ENCODE measurements around the gene KRTAP13-4. TPM values are rescaled to one million over a fixed set of nuclear protein-coding genes. Genes with fewer than 3 reads are reported as not detected.

The KRTAP13-4 gene
- total and polyA plus RNA-seq, 2 of the 8 experiments (the other 6 are each of a cell fraction or from before 2014, with no cell fraction given): 1.2 TPM; not detected in 1

GRCh38 chr21:30439975-30440374 lies 10.0 kb downstream of the KRTAP13-4 start, which contains the start of gene KRTAP15-1 (continued):
- no peak for TF ChIP-seq CHD7 (IDR thresholded peaks at IDR 0.05; ENCODE audit: insufficient replicate concordance, low read length)
- TF ChIP-seq EP300 (IDR thresholded peaks at IDR 0.05; ENCODE audit: borderline replicate concordance in 1 of 2, low read depth in 2 of 2, low read length in 2 of 2): no peak
- TF ChIP-seq CREB1 (IDR thresholded peaks at IDR 0.05): no peak

All from H1 (cell line).